GM06990 (cell line): ENCODE results near the gene PIGS.

ENCODE experiments used
- DNase-seq: peaks from one replicate; pipeline ENCODE4 v3.0.0-alpha.2; 2011; ENCODE audit not compliant: insufficient read length; ENCODE audit errors: extremely low read depth
- H3K27me3 ChIP-seq: replicated peaks from 2 replicates; pipeline ENCODE4 v1.6.0; 2011; ENCODE audit warnings: low read length; ENCODE audit not compliant: control insufficient read depth, insufficient read depth
- H3K36me3 ChIP-seq: 2 replicates; pipeline ENCODE4 v1.5.1; 2011; ENCODE audit warnings: low read length; ENCODE audit not compliant: control insufficient read depth, insufficient read depth
- H3K4me3 ChIP-seq: replicated peaks from 2 replicates; pipeline ENCODE4 v1.5.1; 2011; ENCODE audit warnings: low read depth, mild to moderate bottlenecking, control low read depth, low read length
- TF ChIP-seq, protein P1 (sequence below): IDR thresholded peaks from 2 replicates; pipeline ENCODE4 v1.5.1; 2011; ENCODE audit warnings: low read length, control low read depth, mild to moderate bottlenecking, inconsistent platforms; ENCODE audit not compliant: insufficient read depth, poor library complexity, severe bottlenecking

Gene PIGS

DNA sequence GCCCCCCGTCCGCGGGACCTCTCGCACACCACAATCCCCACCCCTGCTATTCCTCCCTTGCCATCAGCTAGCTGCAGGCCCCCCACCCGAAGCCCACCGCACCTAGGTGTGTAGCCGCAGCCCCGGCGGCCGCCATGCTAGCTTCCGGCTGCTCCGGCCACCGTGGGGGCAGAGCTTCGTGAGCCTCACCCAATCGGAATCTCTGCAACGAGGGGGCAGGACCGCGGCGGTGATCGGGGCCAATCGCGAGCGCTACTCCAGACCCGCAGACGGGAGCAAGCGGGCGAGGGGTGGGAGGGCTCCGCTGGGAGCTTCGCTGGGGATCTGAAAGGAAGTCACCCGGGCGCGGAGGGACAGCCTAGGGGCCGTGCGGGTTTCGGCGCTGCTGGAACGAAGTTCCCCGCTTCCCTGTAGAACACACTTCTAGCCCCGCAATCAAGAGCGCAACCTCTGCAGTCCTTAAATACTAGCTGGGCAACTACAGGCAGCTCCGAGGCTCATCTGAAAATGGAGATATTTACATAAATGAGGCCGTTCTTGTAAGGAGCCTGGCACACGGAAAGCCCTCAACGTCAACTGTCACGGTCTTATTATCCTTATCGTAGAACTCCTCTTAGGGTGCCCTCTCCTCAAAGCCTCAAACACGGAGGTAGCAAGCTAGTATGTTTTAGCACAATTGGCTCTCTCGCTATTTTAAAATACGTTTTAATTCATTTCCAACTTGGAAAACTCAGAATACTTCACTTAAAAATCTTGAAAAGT is at the start of gene PIGS:
PIGS (minus strand) TSS at position 164 of the 762 bp plus-strand sequence; CDS start at position 136, 28 bp downstream.
- Histone ChIP-seq H3K36me3 (peaks cover 7% of the 10 kb centered on the region), H3K4me3 (peak within 1 kb of the TSS; percentile 96), H3K27me3 (no peaks in the 10 kb centered on the region)
- TF ChIP-seq, protein P1, sequence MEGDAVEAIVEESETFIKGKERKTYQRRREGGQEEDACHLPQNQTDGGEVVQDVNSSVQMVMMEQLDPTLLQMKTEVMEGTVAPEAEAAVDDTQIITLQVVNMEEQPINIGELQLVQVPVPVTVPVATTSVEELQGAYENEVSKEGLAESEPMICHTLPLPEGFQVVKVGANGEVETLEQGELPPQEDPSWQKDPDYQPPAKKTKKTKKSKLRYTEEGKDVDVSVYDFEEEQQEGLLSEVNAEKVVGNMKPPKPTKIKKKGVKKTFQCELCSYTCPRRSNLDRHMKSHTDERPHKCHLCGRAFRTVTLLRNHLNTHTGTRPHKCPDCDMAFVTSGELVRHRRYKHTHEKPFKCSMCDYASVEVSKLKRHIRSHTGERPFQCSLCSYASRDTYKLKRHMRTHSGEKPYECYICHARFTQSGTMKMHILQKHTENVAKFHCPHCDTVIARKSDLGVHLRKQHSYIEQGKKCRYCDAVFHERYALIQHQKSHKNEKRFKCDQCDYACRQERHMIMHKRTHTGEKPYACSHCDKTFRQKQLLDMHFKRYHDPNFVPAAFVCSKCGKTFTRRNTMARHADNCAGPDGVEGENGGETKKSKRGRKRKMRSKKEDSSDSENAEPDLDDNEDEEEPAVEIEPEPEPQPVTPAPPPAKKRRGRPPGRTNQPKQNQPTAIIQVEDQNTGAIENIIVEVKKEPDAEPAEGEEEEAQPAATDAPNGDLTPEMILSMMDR, result no peak
- DNase-seq, result peak; percentile 95

DNA sequence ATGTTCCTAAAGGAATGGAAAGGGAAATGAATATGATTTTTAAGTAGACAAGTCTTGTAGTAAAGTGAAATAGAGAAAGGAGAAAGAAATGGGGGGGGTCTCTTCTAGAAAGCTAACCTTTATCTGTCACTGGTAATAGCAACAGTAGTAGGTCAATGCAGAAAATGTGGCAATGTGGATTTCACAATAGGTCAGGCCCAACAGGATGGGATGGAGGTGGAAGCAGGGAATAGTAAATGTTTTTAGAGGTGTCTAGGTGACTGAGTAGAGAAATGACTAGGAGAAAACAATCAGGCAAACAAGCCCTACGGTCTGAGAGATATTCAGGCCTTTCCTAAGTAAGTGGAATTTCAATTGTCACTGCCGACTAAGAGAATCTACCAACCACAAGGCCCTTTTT is 48.7 kb upstream of the PIGS start:
- Histone ChIP-seq H3K27me3 (no peaks in the 10 kb centered on the region), H3K4me3 (no peak overlapping the region), H3K36me3 (peaks cover 45% of the 10 kb centered on the region)
- TF ChIP-seq, protein P1, result no peak
- no peak for DNase-seq

DNA sequence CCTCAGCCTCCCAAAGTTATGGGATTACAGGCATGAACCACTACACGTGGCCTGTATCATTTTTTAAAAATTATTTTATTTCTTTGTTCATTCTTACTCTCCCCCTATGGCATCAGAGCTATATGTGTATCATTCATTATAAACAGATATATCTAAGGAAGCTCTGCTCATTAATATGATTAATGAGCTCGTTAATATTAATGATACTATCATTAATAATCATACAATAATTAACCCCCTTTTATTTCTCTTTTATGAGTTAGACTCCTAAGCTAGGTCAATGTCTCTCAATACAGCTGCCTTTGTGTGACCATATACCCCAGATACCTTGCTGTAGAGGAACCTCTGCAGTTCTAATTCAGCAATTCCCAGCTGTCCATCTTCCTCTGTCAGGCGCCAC is 47.1 kb upstream of the PIGS start:
- peaks cover 42% of the 10 kb centered on the region for H3K36me3 ChIP-seq
- TF ChIP-seq, protein P1, result no peak
- H3K4me3 ChIP-seq, result no peak overlapping the region
- no peak for DNase-seq
- H3K27me3 ChIP-seq, result no peaks in the 10 kb centered on the region

DNA sequence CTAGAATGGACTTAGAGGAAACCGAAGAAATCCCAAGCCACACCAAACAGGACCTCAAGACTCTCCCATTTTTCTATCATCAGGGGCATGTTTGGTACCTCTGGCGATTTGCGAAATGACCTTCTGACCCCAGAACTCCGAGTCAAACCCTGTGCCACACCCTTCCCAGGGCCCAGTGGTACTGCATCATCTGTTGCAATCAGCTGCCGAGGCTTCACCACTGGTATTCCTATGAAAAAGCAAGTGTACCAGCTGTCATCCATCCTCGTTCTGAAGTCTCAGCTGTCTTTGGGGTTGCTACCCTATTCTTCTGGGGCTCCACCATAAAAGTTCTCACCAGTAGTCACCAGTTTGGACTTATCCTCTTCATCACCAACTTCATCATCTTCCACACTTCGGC is 45.0 kb upstream of the PIGS start:
- peaks cover 40% of the 10 kb centered on the region for H3K36me3 ChIP-seq
- no peak overlapping the region for H3K4me3 ChIP-seq
- DNase-seq, result no peak
- H3K27me3 ChIP-seq, result no peaks in the 10 kb centered on the region
- TF ChIP-seq, protein P1, result no peak

DNA sequence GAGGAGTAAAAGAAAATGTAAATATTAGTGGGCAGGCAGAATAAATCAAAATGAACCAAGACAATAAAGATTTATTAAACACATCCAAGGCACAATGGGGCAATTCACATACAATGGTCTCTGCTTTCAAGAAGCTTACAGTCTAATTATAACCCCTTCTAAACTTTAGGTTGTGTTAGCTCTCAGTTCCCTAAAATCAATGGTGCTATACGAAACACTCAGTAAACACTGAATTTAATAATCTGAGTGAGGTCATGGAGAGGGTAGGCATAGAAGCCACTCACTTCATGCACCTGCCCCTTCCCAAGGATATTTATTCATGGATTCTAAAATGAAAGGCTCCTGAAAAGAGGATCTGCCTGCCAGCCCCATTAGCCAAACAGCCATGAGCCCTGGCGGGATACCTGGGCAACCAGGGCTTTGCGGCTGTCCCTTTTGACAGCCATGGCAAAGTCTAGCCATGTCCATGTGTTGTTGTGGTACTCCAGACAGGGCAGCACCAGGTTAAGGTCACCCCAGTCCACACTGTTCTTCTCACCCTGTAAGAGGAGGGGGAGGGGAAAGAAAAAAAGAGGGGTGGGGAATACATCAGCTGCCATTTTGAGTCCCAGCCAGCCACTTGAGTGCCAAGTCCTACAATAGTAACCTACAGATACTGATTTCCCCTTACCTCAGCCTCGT is 44.1 kb upstream of the PIGS start:
- Histone ChIP-seq H3K4me3 (no peak overlapping the region), H3K36me3 (peaks cover 38% of the 10 kb centered on the region), H3K27me3 (no peaks in the 10 kb centered on the region)
- DNase-seq, result no peak
- TF ChIP-seq, protein P1, result no peak
